ENCODE results near the gene UGT1A10.

The UGT1A10 gene

GRCh38 chr2:233789554-233789953 is 153.3 kb downstream of the UGT1A10 start:
- Mint-ChIP-seq H3K4me3 (no peak overlapping the region), H3K27me3 (peaks cover 5% of the 10 kb centered on the region), H3K4me1 (ENCODE audit: low read depth) (no peaks in the 10 kb centered on the region), H3K9me3 (ENCODE audit: low read depth) (no peaks in the 10 kb centered on the region), H3K36me3 (no peaks in the 10 kb centered on the region), H3K27ac (no peak overlapping the region)

DNA sequence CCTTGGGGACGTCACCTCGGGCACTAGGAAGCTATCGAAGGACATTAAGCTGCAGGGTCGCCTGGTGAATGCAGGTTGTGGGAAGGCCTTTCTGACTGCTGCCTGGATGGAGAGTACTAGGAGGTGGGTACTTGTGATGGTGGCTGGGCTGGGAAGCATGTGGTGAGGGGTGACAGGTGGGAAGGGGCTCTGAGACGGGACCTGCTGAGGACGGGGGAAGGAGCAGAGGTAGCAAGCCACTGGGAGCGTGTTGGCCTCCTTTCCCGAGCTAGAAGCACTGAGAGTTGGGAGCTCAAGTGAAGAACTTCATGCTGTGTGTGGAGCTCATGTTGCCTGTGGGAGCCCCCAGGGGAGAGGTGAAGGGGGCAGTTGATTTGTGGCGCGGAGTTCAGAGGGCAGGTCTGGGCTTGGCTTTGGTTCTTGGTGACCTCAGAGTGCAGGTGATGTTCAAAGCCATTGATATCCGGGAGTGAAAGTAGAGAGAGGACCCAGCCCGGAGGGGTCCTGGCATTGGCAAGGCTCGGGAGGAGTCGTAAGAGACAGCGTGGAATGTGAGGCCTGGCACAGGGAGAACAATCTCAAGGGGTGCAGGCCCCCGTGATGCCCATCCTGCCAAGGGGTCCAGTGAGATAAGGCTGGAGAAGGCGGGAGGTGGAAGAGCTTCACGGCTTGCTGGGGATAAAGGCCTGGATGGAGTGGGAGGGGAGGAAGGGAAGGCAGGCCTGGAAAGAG is 155.1 kb downstream of the UGT1A10 start:
- no peak overlapping the region for H3K4me3 Mint-ChIP-seq
- no peaks in the 10 kb centered on the region for H3K4me1 Mint-ChIP-seq (ENCODE audit: low read depth)
- H3K9me3 Mint-ChIP-seq (ENCODE audit: low read depth): no peaks in the 10 kb centered on the region
- peaks cover 4% of the 10 kb centered on the region for H3K27me3 Mint-ChIP-seq
- no peak overlapping the region for H3K27ac Mint-ChIP-seq
- no peaks in the 10 kb centered on the region for H3K36me3 Mint-ChIP-seq

DNA sequence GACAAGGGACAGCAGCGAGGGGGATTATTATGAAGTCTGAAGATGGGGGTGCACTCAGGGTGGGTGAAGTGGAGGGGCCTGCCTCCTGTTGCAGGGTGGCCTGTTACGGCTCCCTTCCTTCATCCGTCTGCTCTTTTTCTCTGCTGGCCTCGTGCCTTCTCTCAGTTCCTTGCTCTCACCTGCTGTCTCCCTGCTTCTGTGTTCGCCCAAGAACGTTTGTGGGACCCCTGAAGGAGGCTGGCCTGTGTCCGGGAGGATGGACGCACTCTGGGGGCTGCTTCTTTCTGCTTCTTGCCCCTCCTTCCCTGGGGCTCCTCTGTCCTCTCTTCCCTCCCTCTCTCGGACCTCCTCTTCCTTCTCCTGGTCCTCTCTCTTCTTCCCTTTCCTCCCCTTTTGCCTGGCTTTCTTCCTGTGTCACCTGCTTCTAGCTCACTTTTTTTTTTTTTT is 155.7 kb downstream of the UGT1A10 start:
- Mint-ChIP-seq H3K36me3 (no peaks in the 10 kb centered on the region), H3K9me3 (ENCODE audit: low read depth) (no peaks in the 10 kb centered on the region), H3K4me3 (no peak overlapping the region), H3K27ac (no peak overlapping the region), H3K4me1 (ENCODE audit: low read depth) (no peaks in the 10 kb centered on the region), H3K27me3 (peaks cover 4% of the 10 kb centered on the region)

- no peaks in the 10 kb centered on the region for H3K9me3 Mint-ChIP-seq (ENCODE audit: low read depth)
- no peak overlapping the region for H3K27ac Mint-ChIP-seq
- no peaks in the 10 kb centered on the region for H3K36me3 Mint-ChIP-seq
- H3K4me1 Mint-ChIP-seq (ENCODE audit: low read depth): no peaks in the 10 kb centered on the region
- peaks cover 4% of the 10 kb centered on the region for H3K27me3 Mint-ChIP-seq
- no peak overlapping the region for H3K4me3 Mint-ChIP-seq
These were observed 156.5 kb downstream of the UGT1A10 start for GRCh38 chr2:233792720-233793119.

DNA sequence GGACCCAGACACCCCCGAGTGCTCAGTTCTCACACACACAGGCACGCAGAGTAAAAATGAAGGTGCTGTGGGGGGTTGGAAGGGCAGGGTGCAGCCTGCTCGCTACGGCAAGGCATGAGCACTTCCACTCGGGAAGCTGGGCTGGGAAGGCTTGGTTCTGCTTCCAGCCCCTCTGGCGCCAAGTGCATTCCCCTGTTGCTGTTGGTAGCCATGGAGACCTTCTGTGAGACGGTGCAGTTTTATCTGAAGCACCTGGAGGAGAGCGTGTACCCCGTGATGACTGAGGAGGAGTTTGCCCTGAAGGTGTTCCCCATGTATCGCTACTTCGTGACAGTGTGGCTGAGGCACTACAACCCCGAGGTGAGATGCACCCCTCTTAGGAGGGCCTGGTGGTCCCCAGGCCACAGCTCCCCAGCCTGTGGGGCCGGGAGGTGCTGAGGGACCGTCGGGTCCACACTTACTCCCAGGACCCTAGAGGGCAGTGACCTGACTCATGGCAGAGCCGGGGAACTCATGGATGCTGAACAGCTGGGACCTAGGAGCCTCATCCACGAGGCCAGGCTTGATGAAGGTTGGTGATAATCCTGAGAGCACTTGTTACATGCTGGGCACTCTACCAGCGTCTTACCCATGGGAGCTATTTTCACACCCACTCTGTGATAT is 157.3 kb downstream of the UGT1A10 start:
- H3K36me3 Mint-ChIP-seq: no peaks in the 10 kb centered on the region
- H3K4me1 Mint-ChIP-seq (ENCODE audit: low read depth): no peaks in the 10 kb centered on the region
- H3K27me3 Mint-ChIP-seq: peaks cover 4% of the 10 kb centered on the region
- H3K27ac Mint-ChIP-seq: no peak overlapping the region
- H3K4me3 Mint-ChIP-seq: no peak overlapping the region
- H3K9me3 Mint-ChIP-seq (ENCODE audit: low read depth): no peaks in the 10 kb centered on the region

GRCh38 chr2:233794128-233794658 is 157.9 kb downstream of the UGT1A10 start:
- H3K9me3 Mint-ChIP-seq (ENCODE audit: low read depth): no peaks in the 10 kb centered on the region
- no peak overlapping the region for H3K4me3 Mint-ChIP-seq
- H3K27ac Mint-ChIP-seq: no peak overlapping the region
- no peaks in the 10 kb centered on the region for H3K27me3 Mint-ChIP-seq
- H3K36me3 Mint-ChIP-seq: no peaks in the 10 kb centered on the region
- no peaks in the 10 kb centered on the region for H3K4me1 Mint-ChIP-seq (ENCODE audit: low read depth)

DNA sequence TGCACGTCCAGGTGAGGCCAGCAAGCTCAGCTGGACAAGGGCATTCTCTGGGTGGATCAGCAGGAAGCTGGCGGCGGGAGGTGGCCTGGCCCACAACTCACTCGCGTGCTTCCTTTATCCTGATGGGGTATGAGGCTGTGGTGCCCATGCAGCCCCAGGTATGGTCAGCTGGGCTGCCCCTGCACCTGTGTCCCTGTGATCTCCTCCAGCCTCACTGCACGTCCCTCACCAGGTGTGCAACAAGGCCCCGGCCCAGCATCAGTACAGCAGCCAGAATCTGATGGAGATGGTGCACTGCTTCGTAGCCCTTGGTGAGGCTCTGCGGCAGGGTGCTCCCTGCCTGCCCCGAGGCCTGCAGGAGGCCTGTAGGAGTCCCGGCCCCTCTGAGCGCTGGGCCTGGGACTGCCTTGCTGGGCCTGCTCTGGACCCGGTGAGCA is 159.5 kb downstream of the UGT1A10 start:
- Mint-ChIP-seq H3K36me3 (no peaks in the 10 kb centered on the region), H3K9me3 (ENCODE audit: low read depth) (no peaks in the 10 kb centered on the region), H3K4me3 (no peak overlapping the region), H3K27ac (no peak overlapping the region), H3K27me3 (no peaks in the 10 kb centered on the region), H3K4me1 (ENCODE audit: low read depth) (no peaks in the 10 kb centered on the region)

DNA sequence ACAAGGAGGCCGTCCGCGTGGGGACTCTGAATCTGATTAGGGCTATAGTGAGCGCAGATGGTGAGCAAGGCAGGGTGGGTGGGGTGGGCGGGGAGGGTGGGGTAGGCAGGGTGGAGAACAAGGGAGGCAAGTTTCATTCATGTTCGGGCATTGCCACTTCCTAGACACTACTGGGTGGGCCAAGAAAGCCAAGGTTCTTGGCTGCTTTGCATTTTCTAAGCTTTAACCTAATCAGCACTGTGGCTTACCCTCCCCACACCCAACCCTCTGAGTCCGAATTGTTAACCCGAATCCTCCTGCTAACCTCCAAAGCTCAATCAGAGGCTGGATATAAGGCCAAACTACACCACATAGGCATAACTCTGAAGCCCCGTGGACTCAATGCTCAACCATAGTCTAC is 160.0 kb downstream of the UGT1A10 start:
- no peaks in the 10 kb centered on the region for H3K4me1 Mint-ChIP-seq (ENCODE audit: low read depth)
- no peak overlapping the region for H3K27ac Mint-ChIP-seq
- no peaks in the 10 kb centered on the region for H3K36me3 Mint-ChIP-seq
- H3K27me3 Mint-ChIP-seq: no peaks in the 10 kb centered on the region
- H3K9me3 Mint-ChIP-seq (ENCODE audit: low read depth): no peaks in the 10 kb centered on the region
- no peak overlapping the region for H3K4me3 Mint-ChIP-seq

GRCh38 chr2:233798335-233799086 is 162.3 kb downstream of the UGT1A10 start:
- H3K27ac Mint-ChIP-seq: no peak overlapping the region
- no peak overlapping the region for H3K4me3 Mint-ChIP-seq
- peaks cover 3% of the 10 kb centered on the region for H3K27me3 Mint-ChIP-seq
- H3K4me1 Mint-ChIP-seq (ENCODE audit: low read depth): no peaks in the 10 kb centered on the region
- H3K9me3 Mint-ChIP-seq (ENCODE audit: low read depth): no peaks in the 10 kb centered on the region
- no peaks in the 10 kb centered on the region for H3K36me3 Mint-ChIP-seq

DNA sequence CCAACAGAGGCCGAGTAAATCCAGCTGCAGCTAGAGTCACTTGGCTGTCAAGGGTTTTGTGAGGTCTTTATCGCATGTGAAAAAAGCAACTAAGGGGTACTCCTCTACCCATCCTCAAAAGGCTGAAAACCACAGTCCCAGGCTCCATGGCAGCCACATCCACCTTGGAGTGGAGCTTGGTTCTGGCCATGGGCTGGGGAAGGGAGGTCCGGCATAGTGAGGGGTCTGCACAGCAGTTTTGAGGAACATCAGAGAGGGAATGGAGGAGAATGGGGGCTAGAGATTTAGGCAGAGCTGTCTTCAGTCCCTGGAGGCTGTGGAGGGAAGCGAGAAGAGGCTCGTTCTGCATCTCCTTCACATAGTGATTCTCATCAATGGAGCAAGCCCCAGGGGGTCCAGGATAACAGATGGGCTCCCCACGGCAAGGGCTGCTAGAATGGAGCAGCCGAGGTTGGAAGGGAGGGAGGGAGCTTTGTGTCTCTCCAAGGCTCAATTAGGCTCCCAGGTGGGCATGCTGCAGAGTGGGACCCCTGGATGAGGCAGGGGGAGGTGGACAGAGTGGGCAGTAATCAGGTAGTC is 162.9 kb downstream of the UGT1A10 start:
- Mint-ChIP-seq H3K27ac (no peak overlapping the region), H3K9me3 (ENCODE audit: low read depth) (no peaks in the 10 kb centered on the region), H3K4me3 (no peak overlapping the region), H3K27me3 (peaks cover 3% of the 10 kb centered on the region), H3K36me3 (no peaks in the 10 kb centered on the region), H3K4me1 (ENCODE audit: low read depth) (no peaks in the 10 kb centered on the region)

- Mint-ChIP-seq H3K36me3 (no peaks in the 10 kb centered on the region), H3K9me3 (ENCODE audit: low read depth) (no peaks in the 10 kb centered on the region), H3K27ac (no peak overlapping the region), H3K4me1 (ENCODE audit: low read depth) (no peaks in the 10 kb centered on the region), H3K27me3 (peaks cover 6% of the 10 kb centered on the region), H3K4me3 (no peak overlapping the region)
These were observed 163.5 kb downstream of the UGT1A10 start for GRCh38 chr2:233799716-233800115.

DNA sequence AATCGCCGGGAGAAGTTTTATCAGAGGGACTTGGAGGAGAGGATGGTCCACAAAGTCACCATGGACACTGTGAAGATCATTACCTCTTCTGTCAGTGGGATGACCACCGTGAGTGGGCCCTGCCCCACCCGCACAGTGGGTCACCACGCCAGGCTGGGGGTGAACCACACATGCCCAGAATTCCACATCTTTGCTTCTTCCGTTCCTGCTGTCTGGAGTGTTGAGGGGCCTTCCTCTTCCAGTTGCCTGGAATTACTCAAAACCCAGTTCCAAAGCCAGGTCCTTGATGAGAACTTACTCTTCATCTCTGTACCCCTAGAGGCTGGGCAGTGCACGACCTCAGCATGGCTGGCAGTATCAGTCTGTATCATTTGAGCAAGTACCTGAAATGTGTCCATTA is 164.0 kb downstream of the UGT1A10 start:
- H3K9me3 Mint-ChIP-seq (ENCODE audit: low read depth): no peaks in the 10 kb centered on the region
- H3K4me1 Mint-ChIP-seq (ENCODE audit: low read depth): no peaks in the 10 kb centered on the region
- H3K27me3 Mint-ChIP-seq: peaks cover 6% of the 10 kb centered on the region
- no peak overlapping the region for H3K27ac Mint-ChIP-seq
- no peak overlapping the region for H3K4me3 Mint-ChIP-seq
- H3K36me3 Mint-ChIP-seq: no peaks in the 10 kb centered on the region

- Mint-ChIP-seq H3K27me3 (peaks cover 6% of the 10 kb centered on the region), H3K4me1 (ENCODE audit: low read depth) (no peaks in the 10 kb centered on the region), H3K9me3 (ENCODE audit: low read depth) (no peaks in the 10 kb centered on the region), H3K27ac (no peak overlapping the region), H3K36me3 (no peaks in the 10 kb centered on the region), H3K4me3 (no peak overlapping the region)
These were observed 165.3 kb downstream of the UGT1A10 start for GRCh38 chr2:233801357-233802131.

- peaks cover 6% of the 10 kb centered on the region for H3K27me3 Mint-ChIP-seq
- H3K27ac Mint-ChIP-seq: no peak overlapping the region
- no peak overlapping the region for H3K4me3 Mint-ChIP-seq
- H3K36me3 Mint-ChIP-seq: no peaks in the 10 kb centered on the region
- H3K4me1 Mint-ChIP-seq (ENCODE audit: low read depth): no peaks in the 10 kb centered on the region
- H3K9me3 Mint-ChIP-seq (ENCODE audit: low read depth): no peaks in the 10 kb centered on the region
These were observed 166.0 kb downstream of the UGT1A10 start for GRCh38 chr2:233802132-233802815.

All from activated naive CD8-positive, alpha-beta T cell (primary cell).